Measurements from ENCODE around the gene DYNC1I1. TPM values are rescaled to one million over a fixed set of nuclear protein-coding genes. Genes with fewer than 3 reads are reported as not detected.

The DYNC1I1 gene
- total and polyA plus RNA-seq, 8 donors = 1.6 to 16.0 (median 9.6) TPM

DNA sequence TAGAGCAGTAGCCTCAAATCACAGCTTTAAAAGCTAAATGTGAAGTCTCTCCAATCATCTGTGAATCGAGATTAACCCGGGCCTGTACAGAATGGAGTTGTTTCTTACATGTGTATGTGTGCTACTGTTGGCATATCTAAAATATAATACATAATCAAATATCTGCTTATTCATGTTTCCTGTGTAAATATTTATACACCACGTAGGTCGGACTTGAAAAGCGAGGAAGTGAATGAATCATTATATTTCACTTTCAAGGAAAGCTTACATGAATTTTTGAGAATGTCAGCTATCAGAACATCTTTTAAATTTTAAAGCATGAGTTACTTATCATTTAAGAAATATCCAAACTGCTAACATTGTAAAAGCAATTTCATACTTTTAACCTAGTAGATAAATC, 316.2 kb downstream of the DYNC1I1 start:
- ATAC-seq = no peak
- TF ChIP-seq, protein P1, sequence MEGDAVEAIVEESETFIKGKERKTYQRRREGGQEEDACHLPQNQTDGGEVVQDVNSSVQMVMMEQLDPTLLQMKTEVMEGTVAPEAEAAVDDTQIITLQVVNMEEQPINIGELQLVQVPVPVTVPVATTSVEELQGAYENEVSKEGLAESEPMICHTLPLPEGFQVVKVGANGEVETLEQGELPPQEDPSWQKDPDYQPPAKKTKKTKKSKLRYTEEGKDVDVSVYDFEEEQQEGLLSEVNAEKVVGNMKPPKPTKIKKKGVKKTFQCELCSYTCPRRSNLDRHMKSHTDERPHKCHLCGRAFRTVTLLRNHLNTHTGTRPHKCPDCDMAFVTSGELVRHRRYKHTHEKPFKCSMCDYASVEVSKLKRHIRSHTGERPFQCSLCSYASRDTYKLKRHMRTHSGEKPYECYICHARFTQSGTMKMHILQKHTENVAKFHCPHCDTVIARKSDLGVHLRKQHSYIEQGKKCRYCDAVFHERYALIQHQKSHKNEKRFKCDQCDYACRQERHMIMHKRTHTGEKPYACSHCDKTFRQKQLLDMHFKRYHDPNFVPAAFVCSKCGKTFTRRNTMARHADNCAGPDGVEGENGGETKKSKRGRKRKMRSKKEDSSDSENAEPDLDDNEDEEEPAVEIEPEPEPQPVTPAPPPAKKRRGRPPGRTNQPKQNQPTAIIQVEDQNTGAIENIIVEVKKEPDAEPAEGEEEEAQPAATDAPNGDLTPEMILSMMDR (IDR thresholded peaks at IDR 0.05) = no peak
- Histone ChIP-seq H3K36me3 (no peaks in the 10 kb centered on the region), H3K27me3 (peaks cover 0 to 3% of the 10 kb centered on the region in 2 donors), H3K4me1 (no peaks in the 10 kb centered on the region), H3K4me3 (no peak overlapping the region), H3K9me3 (no peaks in the 10 kb centered on the region), H3K27ac (no peak overlapping the region)
- DNase-seq = no peak
- intact Hi-C loops (cut with DNase I) = no loop called here

DNA sequence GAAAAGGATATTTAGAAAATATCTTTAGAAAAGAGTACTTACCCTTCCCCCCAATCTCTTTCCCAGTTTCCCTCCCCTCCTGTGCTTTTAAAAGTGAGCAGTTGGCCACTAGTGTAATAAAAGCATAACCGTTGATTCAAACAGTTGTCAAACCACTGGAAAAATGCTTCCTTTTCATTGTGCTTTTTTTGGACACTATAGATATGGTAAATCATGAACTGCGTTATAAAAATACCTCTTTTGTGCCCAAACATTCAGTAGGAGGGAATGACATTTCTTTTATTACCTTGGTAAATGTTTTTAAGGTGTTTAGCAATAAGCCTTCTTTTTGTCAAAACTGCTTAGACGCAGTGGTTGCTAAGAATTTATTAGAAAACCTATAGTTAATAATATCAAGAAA, 317.2 kb downstream of the DYNC1I1 start:
- Histone ChIP-seq H3K4me1 (no peaks in the 10 kb centered on the region), H3K4me3 (no peak overlapping the region), H3K36me3 (no peaks in the 10 kb centered on the region), H3K27me3 (peaks cover 0 to 3% of the 10 kb centered on the region in 2 donors), H3K27ac (no peak overlapping the region), H3K9me3 (no peaks in the 10 kb centered on the region)
- intact Hi-C loops (cut with DNase I) = no loop called here
- no peak for DNase-seq
- TF ChIP-seq, protein P1 (IDR thresholded peaks at IDR 0.05) = no peak
- ATAC-seq = no peak

DNA sequence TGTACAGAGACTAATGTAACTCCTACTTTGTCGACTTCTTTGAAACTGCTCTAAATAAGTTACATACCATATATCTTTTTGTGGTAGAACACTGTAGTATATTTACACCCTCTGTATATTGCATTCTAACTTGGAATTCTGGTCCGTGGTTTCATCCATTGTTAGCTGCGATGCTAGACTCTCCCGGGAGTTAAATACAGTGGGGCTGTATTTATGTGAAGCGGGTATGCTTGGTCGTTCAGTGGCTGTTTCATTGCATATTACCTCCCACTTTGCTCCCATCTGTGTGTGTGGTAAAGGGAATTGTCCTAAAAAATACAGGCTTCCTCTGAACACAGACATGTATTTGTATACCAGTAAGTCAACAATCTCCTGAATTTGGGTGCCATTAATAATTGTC, 318.4 kb downstream of the DYNC1I1 start:
- intact Hi-C loops (cut with DNase I) = no loop called here
- Histone ChIP-seq H3K27ac (no peak overlapping the region), H3K4me1 (no peaks in the 10 kb centered on the region), H3K36me3 (no peaks in the 10 kb centered on the region), H3K4me3 (no peak overlapping the region), H3K9me3 (no peaks in the 10 kb centered on the region), H3K27me3 (peaks cover 0 to 3% of the 10 kb centered on the region in 2 donors)
- ATAC-seq (no peak), DNase-seq (no peak)
- TF ChIP-seq, protein P1 (IDR thresholded peaks at IDR 0.05) = no peak

DNA sequence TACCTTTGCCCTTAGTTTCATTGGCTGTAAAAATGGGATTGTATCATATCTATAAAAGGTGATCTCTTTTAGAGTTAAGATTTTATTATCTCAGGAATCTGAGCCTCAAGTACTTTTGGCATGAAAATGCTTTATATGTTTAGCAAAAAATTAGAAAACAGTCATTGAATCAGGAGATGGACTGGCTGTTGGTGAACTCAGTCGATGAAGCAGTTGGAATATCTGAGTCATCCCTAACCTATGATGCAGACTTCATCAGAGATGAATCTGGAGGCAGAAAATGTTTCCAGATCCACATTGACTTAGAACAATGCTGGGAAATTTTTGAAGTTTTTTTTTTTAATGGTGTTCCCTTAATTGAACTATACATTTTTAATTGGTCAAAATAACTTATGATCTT, 321.1 kb downstream of the DYNC1I1 start:
- no peak for ATAC-seq
- no peaks in the 10 kb centered on the region for H3K4me1 ChIP-seq
- intact Hi-C loops (cut with DNase I) = no loop called here
- H3K9me3 ChIP-seq = no peaks in the 10 kb centered on the region
- no peak overlapping the region for H3K4me3 ChIP-seq
- TF ChIP-seq, protein P1 (IDR thresholded peaks at IDR 0.05) = no peak
- DNase-seq = no peak
- peaks cover 0 to 3% of the 10 kb centered on the region in 2 donors for H3K27me3 ChIP-seq
- H3K27ac ChIP-seq = no peak overlapping the region
- no peaks in the 10 kb centered on the region for H3K36me3 ChIP-seq

DNA sequence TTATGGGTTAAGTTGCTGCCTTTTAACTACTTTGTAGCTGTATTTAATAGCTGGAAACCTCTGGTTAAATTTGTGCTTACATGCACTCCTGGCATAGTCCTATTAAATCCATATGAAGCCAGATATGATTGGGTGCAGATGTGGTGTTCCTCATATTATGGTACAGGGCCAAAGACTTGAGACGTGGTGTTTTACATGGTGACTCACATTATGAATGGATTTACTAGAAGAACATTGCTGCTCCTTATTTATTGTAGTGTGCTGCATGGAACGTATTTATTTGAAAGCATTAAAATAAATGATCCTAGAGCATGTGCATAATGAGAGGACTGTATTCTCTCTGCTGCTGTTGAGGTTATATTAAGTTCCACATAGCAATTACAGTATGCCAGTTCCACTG, 325.5 kb downstream of the DYNC1I1 start:
- TF ChIP-seq, protein P1 (IDR thresholded peaks at IDR 0.05) = no peak
- Histone ChIP-seq H3K4me1 (no peaks in the 10 kb centered on the region), H3K36me3 (no peaks in the 10 kb centered on the region), H3K27me3 (no peaks in the 10 kb centered on the region), H3K27ac (no peak overlapping the region), H3K9me3 (peaks cover 0 to 8% of the 10 kb centered on the region in 2 donors), H3K4me3 (no peak overlapping the region)
- DNase-seq (no peak), ATAC-seq (no peak)
- intact Hi-C loops (cut with DNase I) = no loop called here
